ENCODE results near the gene SNX15.

Gene SNX15

GRCh38 chr11:65083834-65084597 lies 56.8 kb downstream of the SNX15 start, which contains the start of the genes CDCA5 and ZFPL1:
Gene CDCA5 (minus strand): TSS chr11:65084040. CDS start chr11:65083978, 62 bp downstream.
Gene ZFPL1 (plus strand): TSS chr11:65084222. CDS start chr11:65084699, 477 bp downstream.
- peak; percentile 91 to 94 for DNase-seq (ENCODE audit: low read depth in 2 of 2)

GRCh38 chr11:65084598-65085375 lies 57.5 kb downstream of the SNX15 start:
- no peak for DNase-seq (ENCODE audit: low read depth in 2 of 2)

DNA sequence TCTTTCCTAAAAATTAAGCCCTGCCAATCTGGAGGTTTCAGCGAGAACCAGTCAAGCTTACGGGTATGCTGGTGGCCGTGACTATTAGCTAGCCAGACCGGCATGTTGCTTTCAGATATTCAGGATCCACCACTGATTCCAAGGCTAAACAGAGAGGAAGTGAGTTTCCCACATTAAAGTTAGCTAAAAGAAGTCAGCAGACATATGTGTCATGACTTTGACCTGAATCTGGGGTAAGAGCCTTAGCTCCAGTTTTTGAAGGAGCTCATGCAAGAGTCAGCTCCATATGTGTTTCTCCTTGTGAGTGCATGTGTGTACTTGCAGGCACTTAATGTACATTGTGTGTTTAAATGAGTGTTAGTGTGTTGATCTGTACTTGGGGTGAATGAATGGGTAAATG lies 58.2 kb downstream of the SNX15 start:
- DNase-seq (ENCODE audit: low read depth in 2 of 2): no peak

- no peak for DNase-seq (ENCODE audit: low read depth in 2 of 2)
Measured at GRCh38 chr11:65086809-65087208, 59.6 kb downstream of the SNX15 start.

DNA sequence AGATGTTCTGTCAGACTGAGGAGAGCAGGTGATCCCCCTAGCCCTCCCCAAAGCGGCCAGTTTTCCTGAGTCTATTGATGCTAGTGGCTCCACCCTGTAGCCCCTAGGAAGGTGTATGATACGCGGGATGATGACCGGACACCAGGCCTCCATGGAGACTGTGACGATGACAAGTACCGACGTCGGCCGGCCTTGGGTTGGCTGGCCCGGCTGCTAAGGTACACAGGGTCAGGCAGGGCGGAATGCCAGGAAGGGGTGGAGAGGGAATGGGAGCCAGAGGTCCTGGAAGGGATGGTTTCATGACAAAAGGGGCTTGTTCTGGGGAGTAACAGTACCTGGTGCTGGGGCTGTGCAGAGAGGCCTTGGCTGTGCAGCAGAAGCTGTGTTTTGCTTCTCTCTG lies 60.0 kb downstream of the SNX15 start:
- DNase-seq (ENCODE audit: low read depth in 2 of 2): no peak

GRCh38 chr11:65087827-65088226 lies 60.6 kb downstream of the SNX15 start:
- DNase-seq (ENCODE audit: low read depth in 2 of 2): no peak

DNA sequence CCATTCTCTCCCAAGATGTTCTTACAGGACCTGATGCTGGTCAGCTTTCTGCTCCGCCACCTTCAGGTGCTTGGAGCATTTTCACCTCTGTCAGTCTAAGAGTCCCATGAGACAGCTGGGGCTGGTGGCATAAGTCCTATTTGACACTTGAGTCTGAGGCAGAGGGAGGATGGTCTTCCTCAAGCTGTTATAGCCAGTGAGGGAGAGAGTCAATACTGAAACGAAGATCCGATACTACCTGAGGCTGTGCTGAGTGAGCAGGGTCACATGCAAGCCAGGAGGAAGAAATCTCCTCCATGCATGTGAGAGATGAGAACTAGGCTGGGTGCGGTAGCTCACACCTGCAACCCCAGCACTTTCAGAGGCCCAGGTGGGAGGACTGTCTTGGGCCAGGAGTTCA lies 62.4 kb downstream of the SNX15 start:
- DNase-seq (ENCODE audit: low read depth in 2 of 2): no peak

Measured in activated CD4-positive, alpha-beta T cell treated with anti-CD3 and anti-CD28 coated beads for 24 hours (primary cell).